ENCODE results near the gene ATXN2L.
A peak's percentile ranks its signal among the peaks of the same experiment; 100 is the strongest.
"Not testable (repeated sequence)": the region's sequence is repeated elsewhere in the genome, so short reads cannot be mapped to it uniquely, and the experiment has no call there.

The ATXN2L gene
- 126 to 175 (median 157) reads per million in 4 experiments for total RNA-seq

- peak; percentile 85 for DNase-seq
Observed at GRCh38 chr16:28822520-28823290, at the start of gene ATXN2L. ATXN2L (plus strand) TSS chr16:28822999; CDS start chr16:28823260, 261 bp downstream.

- DNase-seq, result not testable (repeated sequence)
Observed at GRCh38 chr16:28781697-28782096, 41.1 kb upstream of the ATXN2L start.

GRCh38 chr16:28782357-28782756, 40.4 kb upstream of the ATXN2L start:
- DNase-seq, result not testable (repeated sequence)

GRCh38 chr16:28802235-28803019, 20.4 kb upstream of the ATXN2L start:
- peak; percentile 38 for DNase-seq

GRCh38 chr16:28807445-28808120, 15.2 kb upstream of the ATXN2L start:
- not testable (repeated sequence) for DNase-seq

- no peak for DNase-seq
Observed at GRCh38 chr16:28820016-28820415, 2.8 kb upstream of the ATXN2L start.

GRCh38 chr16:28820546-28820945, 2.3 kb upstream of the ATXN2L start:
- not testable (repeated sequence) for DNase-seq

- DNase-seq, result no peak
Observed at GRCh38 chr16:28821874-28822519, 802 bp upstream of the ATXN2L start.

- DNase-seq, result no peak
Observed at GRCh38 chr16:28823291-28823872, 583 bp downstream of the ATXN2L start.

GRCh38 chr16:28823873-28824716, 1.3 kb downstream of the ATXN2L start:
- DNase-seq, result peak; percentile 94

GRCh38 chr16:28824717-28824973, 1.8 kb downstream of the ATXN2L start:
- DNase-seq, result no peak

- no peak for DNase-seq
Observed at GRCh38 chr16:28826141-28826540, 3.3 kb downstream of the ATXN2L start.

- no peak for DNase-seq
Observed at GRCh38 chr16:28829747-28830146, 6.9 kb downstream of the ATXN2L start.

GRCh38 chr16:28830531-28830930, 7.7 kb downstream of the ATXN2L start:
- no peak for DNase-seq

GRCh38 chr16:28834349-28834748, 11.6 kb downstream of the ATXN2L start:
- DNase-seq, result no peak

- no peak for DNase-seq
Observed at GRCh38 chr16:28834873-28835863, 12.4 kb downstream of the ATXN2L start.

- DNase-seq, result no peak
Observed at GRCh38 chr16:28835864-28836760, 13.3 kb downstream of the ATXN2L start.

- DNase-seq, result no peak
Observed at GRCh38 chr16:28836761-28837064, 13.9 kb downstream of the ATXN2L start.

Data from effector CD8-positive, alpha-beta T cell (primary cell).